HFFc6 (cell line): ENCODE results near the gene TRABD2B. TPM values are rescaled to one million over a fixed set of nuclear protein-coding genes. Genes with fewer than 3 reads are reported as not detected.

Source experiments
- DNase-seq: peaks from one replicate; pipeline ENCODE4 v3.0.0-alpha.2; 2018
- H3K27ac Mint-ChIP-seq: 2 replicates; pipeline ENCODE4 v1.8.0; 2020; ENCODE audit warnings: mild to moderate bottlenecking, mixed read lengths
- H3K27me3 Mint-ChIP-seq: 2 replicates; pipeline ENCODE4 v1.8.0; 2021; ENCODE audit warnings: mild to moderate bottlenecking, moderate library complexity, mixed read lengths; ENCODE audit not compliant: insufficient read depth
- H3K36me3 Mint-ChIP-seq: 2 replicates; pipeline ENCODE4 v1.8.0; 2021; ENCODE audit warnings: low read depth, mixed read lengths
- H3K4me1 Mint-ChIP-seq: 2 replicates; pipeline ENCODE4 v1.8.0; 2020; ENCODE audit warnings: low read depth, mixed read lengths
- H3K4me3 Mint-ChIP-seq: 2 replicates; pipeline ENCODE4 v1.8.0; 2020; ENCODE audit warnings: mild to moderate bottlenecking, moderate library complexity, mixed read lengths
- H3K9me3 Mint-ChIP-seq: 2 replicates; pipeline ENCODE4 v1.8.0; 2020; ENCODE audit warnings: mild to moderate bottlenecking, mixed read lengths
- total RNA-seq, 6 experiments: library from RNA; stranded (reverse); fragmentation: NEBNext Ultra II Directional; extraction: Animal tissue kit (Norgen Biotek cat#: 25700); gene quantifications; 2 replicates in 1 of 6; 3 replicates in 5 of 6; pipeline ENCODE4 v1.2.3, GENCODE V29; 2021
- TF ChIP-seq, protein P1 (sequence below): fragments of 200-600 bp; sonication (generic); IDR thresholded peaks from 2 replicates; pipeline ENCODE4 v1.5.0; 2021; ENCODE audit warnings: antibody characterized with exemption, mild to moderate bottlenecking

Gene TRABD2B
- total RNA-seq, 6 experiments from 2014 or later = not detected

DNA sequence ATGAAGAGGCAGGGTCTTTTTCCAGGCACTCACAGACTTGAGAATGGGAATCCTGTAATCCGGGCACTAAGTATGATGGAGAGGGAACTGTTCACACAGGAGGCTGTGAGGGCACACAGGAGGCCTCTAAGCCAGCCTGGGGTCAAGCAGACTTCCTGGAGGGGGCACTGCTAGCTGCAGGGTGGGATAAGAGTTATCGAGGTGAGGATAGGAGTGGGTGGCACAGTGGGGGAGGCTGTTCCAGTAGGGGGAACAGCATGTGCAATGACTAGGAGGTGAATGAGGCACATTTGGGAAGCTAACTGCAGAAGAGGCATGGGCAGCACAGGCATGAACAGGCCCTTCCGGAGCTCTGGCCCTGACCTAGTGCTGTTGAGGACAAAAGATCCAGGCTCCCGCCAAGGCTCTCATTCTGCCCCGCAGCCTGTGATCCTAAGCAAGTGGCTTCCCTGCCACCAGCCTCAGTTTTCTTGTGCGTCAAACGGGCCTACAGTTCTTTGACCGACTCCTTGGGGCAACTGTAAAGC, 216.7 kb downstream of the TRABD2B start:
- H3K27ac Mint-ChIP-seq = no peak overlapping the region
- no peaks in the 10 kb centered on the region for H3K36me3 Mint-ChIP-seq
- H3K4me1 Mint-ChIP-seq = no peaks in the 10 kb centered on the region
- H3K27me3 Mint-ChIP-seq = peaks cover 4% of the 10 kb centered on the region
- peaks cover 43% of the 10 kb centered on the region for H3K9me3 Mint-ChIP-seq
- H3K4me3 Mint-ChIP-seq = no peak overlapping the region
- TF ChIP-seq, protein P1, sequence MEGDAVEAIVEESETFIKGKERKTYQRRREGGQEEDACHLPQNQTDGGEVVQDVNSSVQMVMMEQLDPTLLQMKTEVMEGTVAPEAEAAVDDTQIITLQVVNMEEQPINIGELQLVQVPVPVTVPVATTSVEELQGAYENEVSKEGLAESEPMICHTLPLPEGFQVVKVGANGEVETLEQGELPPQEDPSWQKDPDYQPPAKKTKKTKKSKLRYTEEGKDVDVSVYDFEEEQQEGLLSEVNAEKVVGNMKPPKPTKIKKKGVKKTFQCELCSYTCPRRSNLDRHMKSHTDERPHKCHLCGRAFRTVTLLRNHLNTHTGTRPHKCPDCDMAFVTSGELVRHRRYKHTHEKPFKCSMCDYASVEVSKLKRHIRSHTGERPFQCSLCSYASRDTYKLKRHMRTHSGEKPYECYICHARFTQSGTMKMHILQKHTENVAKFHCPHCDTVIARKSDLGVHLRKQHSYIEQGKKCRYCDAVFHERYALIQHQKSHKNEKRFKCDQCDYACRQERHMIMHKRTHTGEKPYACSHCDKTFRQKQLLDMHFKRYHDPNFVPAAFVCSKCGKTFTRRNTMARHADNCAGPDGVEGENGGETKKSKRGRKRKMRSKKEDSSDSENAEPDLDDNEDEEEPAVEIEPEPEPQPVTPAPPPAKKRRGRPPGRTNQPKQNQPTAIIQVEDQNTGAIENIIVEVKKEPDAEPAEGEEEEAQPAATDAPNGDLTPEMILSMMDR = no peak
- DNase-seq = no peak

DNA sequence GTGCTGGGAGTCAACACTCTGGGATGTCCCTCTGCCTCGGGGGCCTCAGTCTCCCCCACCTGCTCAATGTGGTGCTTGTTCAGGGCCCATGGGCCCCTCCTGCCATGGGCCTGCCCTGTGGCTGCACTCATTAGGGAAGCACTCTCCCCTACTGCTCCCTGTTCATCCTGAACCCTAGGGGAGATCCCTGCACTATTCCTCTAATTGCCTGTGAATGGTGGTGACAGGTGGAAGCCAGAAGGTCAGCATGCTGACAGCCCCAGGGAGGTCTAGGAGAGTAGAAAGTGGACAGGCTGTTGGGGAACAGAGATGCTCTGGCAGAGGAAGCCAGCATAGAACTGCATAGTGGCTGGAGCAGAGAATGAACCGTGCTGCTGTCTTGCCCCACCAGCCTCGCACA, 217.6 kb downstream of the TRABD2B start:
- TF ChIP-seq, protein P1 = no peak
- no peaks in the 10 kb centered on the region for H3K36me3 Mint-ChIP-seq
- no peak for DNase-seq
- H3K4me3 Mint-ChIP-seq = no peak overlapping the region
- no peak overlapping the region for H3K27ac Mint-ChIP-seq
- peaks cover 4% of the 10 kb centered on the region for H3K27me3 Mint-ChIP-seq
- no peaks in the 10 kb centered on the region for H3K4me1 Mint-ChIP-seq
- peaks cover 36% of the 10 kb centered on the region for H3K9me3 Mint-ChIP-seq

DNA sequence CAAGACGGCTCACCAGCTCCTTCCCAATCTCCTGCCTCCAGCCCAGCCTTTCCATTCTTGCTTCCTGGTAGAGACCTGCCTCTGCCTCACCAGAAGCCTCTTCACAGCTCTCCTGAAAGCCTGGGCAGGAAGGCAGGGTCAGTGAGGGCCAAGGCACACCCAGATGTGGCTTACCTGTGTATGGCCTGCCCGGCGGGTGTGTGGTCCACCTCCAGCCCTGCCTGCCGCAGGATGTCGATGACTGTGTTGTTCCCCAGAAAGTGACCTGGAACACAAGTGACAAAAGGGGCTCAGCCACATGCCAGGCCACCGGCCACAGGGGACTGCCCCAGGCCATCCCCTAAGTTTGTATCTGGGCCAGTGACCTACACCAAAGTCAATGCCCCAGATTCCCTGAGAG, 218.9 kb downstream of the TRABD2B start:
- H3K4me1 Mint-ChIP-seq = no peaks in the 10 kb centered on the region
- H3K27me3 Mint-ChIP-seq = peaks cover 1% of the 10 kb centered on the region; the same call in 1 of the 2 replicates
- no peaks in the 10 kb centered on the region for H3K36me3 Mint-ChIP-seq
- H3K27ac Mint-ChIP-seq = no peak overlapping the region
- no peak for DNase-seq
- TF ChIP-seq, protein P1 = no peak
- no peak overlapping the region for H3K4me3 Mint-ChIP-seq
- peaks cover 33% of the 10 kb centered on the region for H3K9me3 Mint-ChIP-seq

DNA sequence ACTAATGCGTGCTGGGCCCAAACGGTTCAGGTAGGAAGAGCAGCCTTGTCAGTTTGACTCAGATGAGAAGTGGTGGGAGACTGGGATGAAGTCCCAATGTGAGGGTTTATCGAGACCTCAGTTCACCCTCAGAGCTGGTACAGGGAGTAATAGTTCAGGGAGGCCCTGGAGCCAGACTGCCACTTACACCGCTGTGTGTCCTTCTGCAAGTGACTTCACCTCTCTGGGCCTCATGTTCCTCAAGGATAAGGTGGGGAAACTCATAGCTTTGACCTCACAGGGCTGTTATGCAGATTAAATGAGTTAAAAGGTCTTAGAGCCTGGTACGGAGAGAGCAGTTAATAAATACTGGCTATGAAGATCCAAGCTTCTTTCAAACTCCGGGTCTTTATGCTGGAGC, 219.9 kb downstream of the TRABD2B start:
- H3K27me3 Mint-ChIP-seq = peaks cover 1% of the 10 kb centered on the region; the same call in 1 of the 2 replicates
- TF ChIP-seq, protein P1 = no peak
- no peaks in the 10 kb centered on the region for H3K36me3 Mint-ChIP-seq

DNA sequence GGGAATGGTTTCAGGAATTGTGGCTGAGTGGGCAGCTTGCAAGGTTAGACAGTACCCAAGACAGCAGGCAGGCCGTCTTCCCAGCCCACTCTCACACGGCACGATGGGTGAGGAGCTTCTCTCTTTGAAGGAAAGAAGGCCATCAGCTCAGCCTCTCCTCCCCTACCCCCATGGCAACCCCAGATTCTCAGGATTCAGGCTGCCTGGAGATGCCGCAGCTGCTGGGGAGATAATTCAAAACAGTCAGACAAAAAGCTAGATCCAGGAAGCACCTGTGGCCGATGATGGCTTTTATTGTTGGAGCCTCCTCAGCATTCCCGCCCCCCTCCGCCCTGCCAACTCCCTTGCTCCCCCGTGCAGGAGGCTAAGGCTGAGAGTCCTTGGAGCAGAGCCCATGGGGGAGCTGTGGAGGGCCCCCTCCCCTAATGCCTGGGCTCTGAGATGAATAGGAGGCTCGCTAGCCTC, 220.5 kb downstream of the TRABD2B start:
- no peak for DNase-seq
- H3K27me3 Mint-ChIP-seq = peaks cover 1% of the 10 kb centered on the region; the same call in 1 of the 2 replicates
- no peak overlapping the region for H3K27ac Mint-ChIP-seq
- H3K9me3 Mint-ChIP-seq = peaks cover 25% of the 10 kb centered on the region
- no peaks in the 10 kb centered on the region for H3K36me3 Mint-ChIP-seq
- no peaks in the 10 kb centered on the region for H3K4me1 Mint-ChIP-seq
- no peak overlapping the region for H3K4me3 Mint-ChIP-seq
- TF ChIP-seq, protein P1 = no peak

More for the DNA sequence above, 219.9 kb downstream of the TRABD2B start:
- peaks cover 28% of the 10 kb centered on the region for H3K9me3 Mint-ChIP-seq
- H3K4me3 Mint-ChIP-seq = no peak overlapping the region
- H3K27ac Mint-ChIP-seq = no peak overlapping the region
- DNase-seq = no peak
- no peaks in the 10 kb centered on the region for H3K4me1 Mint-ChIP-seq
